ENCODE measurements around the gene MAP7.

MAP7 gene

DNA sequence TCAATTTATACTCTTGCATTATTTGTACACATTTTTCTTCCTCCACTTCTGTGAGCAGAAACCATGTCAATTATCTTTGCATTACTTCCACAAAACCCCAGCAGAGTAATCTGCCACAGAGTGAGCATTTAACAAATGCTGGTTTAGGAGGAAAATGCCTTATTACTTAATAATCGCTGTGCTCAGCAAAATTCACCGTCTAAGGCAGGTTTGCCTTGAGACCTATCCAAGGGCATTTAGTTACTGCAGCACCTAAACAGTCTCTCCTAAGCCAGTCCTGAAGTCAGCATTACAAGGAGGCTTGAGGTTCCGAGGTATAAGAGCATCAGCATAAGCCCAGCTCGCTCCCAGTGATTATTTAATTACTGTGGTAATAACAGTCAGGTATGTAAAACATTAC, 28.3 kb downstream of the MAP7 start:
- in situ Hi-C loops (cut with HindIII; ENCODE audit: low sequenced_read_pairs) = no loop called here
- no peak for DNase-seq (ENCODE audit: low read depth)
- H3K4me3 ChIP-seq (ENCODE audit: low read depth, low read length) = no peak overlapping the region
- TF ChIP-seq, protein P1, sequence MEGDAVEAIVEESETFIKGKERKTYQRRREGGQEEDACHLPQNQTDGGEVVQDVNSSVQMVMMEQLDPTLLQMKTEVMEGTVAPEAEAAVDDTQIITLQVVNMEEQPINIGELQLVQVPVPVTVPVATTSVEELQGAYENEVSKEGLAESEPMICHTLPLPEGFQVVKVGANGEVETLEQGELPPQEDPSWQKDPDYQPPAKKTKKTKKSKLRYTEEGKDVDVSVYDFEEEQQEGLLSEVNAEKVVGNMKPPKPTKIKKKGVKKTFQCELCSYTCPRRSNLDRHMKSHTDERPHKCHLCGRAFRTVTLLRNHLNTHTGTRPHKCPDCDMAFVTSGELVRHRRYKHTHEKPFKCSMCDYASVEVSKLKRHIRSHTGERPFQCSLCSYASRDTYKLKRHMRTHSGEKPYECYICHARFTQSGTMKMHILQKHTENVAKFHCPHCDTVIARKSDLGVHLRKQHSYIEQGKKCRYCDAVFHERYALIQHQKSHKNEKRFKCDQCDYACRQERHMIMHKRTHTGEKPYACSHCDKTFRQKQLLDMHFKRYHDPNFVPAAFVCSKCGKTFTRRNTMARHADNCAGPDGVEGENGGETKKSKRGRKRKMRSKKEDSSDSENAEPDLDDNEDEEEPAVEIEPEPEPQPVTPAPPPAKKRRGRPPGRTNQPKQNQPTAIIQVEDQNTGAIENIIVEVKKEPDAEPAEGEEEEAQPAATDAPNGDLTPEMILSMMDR (IDR thresholded peaks at IDR 0.05; ENCODE audit: low read depth, low read length, missing control alignments) = no peak

DNA sequence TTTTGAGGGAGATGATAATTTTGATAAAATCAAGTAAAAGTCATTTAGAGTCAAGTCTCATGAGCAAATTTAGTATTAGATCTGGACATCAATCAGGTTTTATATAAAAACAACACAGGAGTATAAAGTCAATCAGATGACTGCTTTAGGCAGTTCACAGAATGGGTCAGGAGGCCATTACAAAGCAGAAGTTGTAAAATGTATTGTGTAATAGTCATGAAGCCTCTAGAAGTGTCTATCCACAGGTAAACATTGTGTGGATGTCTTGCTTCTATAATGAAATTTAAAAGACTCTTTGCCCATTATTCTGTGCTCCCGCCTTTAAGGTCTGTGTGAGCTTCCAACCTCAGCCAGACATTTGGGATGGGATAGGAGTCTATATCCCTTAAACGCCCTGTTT, 28.8 kb downstream of the MAP7 start:
- no peak for DNase-seq (ENCODE audit: low read depth)
- TF ChIP-seq, protein P1 (IDR thresholded peaks at IDR 0.05; ENCODE audit: low read depth, low read length, missing control alignments) = no peak
- no peak overlapping the region for H3K4me3 ChIP-seq (ENCODE audit: low read depth, low read length)
- in situ Hi-C loops (cut with HindIII; ENCODE audit: low sequenced_read_pairs) = no loop called here

GRCh38 chr6:136520517-136520916, 29.7 kb downstream of the MAP7 start:
- DNase-seq (ENCODE audit: low read depth) = no peak
- H3K4me3 ChIP-seq (ENCODE audit: low read depth, low read length) = no peak overlapping the region
- TF ChIP-seq, protein P1 (IDR thresholded peaks at IDR 0.05; ENCODE audit: low read depth, low read length, missing control alignments) = no peak
- in situ Hi-C loops (cut with HindIII; ENCODE audit: low sequenced_read_pairs) = no loop called here

GRCh38 chr6:136517582-136517981, 32.6 kb downstream of the MAP7 start:
- in situ Hi-C loops (cut with HindIII; ENCODE audit: low sequenced_read_pairs) = no loop called here
- H3K4me3 ChIP-seq (ENCODE audit: low read depth, low read length) = no peak overlapping the region
- TF ChIP-seq, protein P1 (IDR thresholded peaks at IDR 0.05; ENCODE audit: low read depth, low read length, missing control alignments) = no peak
- DNase-seq (ENCODE audit: low read depth) = no peak

DNA sequence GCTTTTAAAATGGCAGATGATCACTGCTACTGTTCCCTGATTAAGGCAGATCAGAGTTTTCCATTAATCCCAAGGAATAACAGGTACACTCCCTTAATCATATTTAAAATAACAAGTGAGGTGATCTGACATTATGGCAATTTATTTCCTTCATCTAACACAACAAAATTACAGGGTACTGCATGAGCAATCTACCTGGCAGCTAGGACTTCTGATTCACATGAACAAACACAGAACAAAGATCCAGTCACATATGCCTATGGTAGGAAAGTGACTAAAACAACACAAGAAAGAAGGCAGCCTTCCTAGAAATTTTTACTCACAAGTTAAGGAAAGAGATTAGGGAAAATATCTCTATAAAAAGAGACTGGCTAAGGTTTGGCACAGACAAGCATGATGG, 33.2 kb downstream of the MAP7 start:
- TF ChIP-seq, protein P1 (IDR thresholded peaks at IDR 0.05; ENCODE audit: low read depth, low read length, missing control alignments) = no peak
- H3K4me3 ChIP-seq (ENCODE audit: low read depth, low read length) = no peak overlapping the region
- in situ Hi-C loops (cut with HindIII; ENCODE audit: low sequenced_read_pairs) = no loop called here
- DNase-seq (ENCODE audit: low read depth) = no peak

DNA sequence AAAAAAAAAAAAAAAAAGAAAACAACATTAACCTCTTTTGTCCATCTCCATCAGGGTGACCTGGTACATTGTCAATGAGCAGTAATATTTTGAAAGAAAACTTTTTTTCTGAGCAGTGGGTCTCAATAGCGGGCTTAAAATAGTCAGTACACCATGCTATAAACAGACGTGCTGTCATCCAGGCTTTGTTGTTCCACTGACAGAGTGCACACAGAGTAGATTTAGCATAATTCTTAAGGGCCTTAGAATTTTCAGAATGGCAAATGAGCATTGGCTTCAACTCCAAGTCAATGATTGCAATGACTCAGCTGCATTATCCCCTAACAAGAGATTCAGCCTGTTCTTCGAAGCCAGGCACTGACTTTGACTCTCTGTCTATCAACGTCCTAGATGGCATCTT, 35.6 kb downstream of the MAP7 start:
- in situ Hi-C loops (cut with HindIII; ENCODE audit: low sequenced_read_pairs) = no loop called here
- no peak overlapping the region for H3K4me3 ChIP-seq (ENCODE audit: low read depth, low read length)
- TF ChIP-seq, protein P1 (IDR thresholded peaks at IDR 0.05; ENCODE audit: low read depth, low read length, missing control alignments) = no peak
- no peak for DNase-seq (ENCODE audit: low read depth)

DNA sequence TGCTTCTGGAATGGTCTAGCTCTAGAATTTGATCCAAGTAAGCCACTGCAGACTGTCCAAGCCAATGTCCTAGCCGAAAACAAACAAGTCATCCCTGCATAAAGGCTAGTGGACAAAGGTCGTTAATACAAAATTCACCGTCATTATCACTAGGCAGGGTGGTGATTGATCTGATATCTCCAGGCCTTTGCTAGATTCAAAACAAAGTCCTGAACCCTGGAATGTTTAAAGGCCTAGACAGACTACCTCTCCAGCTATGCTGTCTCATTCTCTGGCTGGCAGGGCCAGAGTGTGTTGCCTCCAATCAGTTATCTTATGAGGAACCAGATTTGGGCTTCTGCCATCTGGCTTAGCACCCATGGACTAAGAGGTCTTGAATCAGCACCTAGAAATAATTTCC, 38.3 kb downstream of the MAP7 start:
- in situ Hi-C loops (cut with HindIII; ENCODE audit: low sequenced_read_pairs) = no loop called here
- TF ChIP-seq, protein P1 (IDR thresholded peaks at IDR 0.05; ENCODE audit: low read depth, low read length, missing control alignments) = no peak
- no peak for DNase-seq (ENCODE audit: low read depth)
- no peak overlapping the region for H3K4me3 ChIP-seq (ENCODE audit: low read depth, low read length)

Measured in astrocyte of the cerebellum (primary cell).